ENCODE data around the gene RSAD2.

The RSAD2 gene

DNA sequence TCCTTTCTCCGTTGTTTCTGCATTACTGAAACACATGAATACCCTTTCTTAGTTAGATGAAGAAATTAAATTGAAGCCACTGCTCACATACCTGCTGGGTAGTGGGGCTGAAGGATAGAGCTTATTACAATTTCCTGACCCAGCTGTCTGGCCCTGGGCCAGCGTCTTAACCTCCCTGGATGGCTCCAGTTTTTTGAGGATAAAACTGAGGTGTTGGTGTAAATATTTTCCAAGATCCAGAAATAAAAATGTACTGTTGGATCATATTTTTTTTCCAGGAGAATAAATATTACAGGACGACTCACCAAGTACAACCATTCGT, 43.1 kb downstream of the RSAD2 start:
- Histone ChIP-seq H3K9me3 (ENCODE audit: control insufficient read depth, low read depth, low read length) (no peaks in the 10 kb centered on the region), H3K27me3 (ENCODE audit: control insufficient read depth, insufficient read depth, low read length) (peaks cover 13% of the 10 kb centered on the region), H3K9ac (ENCODE audit: low read length) (no peak overlapping the region), H3K4me1 (ENCODE audit: control insufficient read depth, low read depth, low read length) (peaks cover 7% of the 10 kb centered on the region), H3K36me3 (ENCODE audit: control insufficient read depth, low read depth, low read length) (no peaks in the 10 kb centered on the region), H3K27ac (ENCODE audit: low read length) (no peak overlapping the region), H3K4me3 (ENCODE audit: low read length) (no peak overlapping the region)

DNA sequence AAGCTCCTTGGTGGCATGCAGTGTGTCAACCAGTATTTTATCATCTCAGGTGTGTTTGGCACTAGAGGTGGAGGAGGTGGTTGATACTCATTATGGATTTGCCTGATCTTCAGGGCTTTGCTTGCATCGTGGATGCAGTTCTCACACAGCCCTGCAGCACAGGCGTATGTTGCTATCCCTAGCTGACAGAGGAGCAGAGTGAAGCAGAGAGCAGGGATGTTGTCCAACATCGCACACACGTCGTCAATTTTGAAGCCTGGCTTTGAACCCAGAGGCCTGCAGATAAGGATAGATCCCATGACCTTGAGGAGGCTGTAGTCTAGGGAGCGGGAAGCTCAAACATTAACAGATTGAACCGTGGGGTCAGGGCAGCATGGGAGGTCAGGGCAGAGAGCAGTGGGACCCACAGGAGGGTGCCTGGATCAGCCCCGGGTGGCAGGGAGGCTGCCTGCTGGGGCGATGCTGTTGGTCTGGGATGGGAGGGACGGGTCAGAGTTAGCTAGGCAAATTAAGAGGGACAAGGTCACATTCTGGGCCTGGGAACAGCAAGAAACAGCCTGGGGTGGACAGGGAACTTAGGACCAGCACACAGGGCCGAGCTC, 43.8 kb downstream of the RSAD2 start:
- Histone ChIP-seq H3K36me3 (ENCODE audit: control insufficient read depth, low read depth, low read length) (no peaks in the 10 kb centered on the region), H3K27ac (ENCODE audit: low read length) (no peak overlapping the region), H3K4me1 (ENCODE audit: control insufficient read depth, low read depth, low read length) (peaks cover 2% of the 10 kb centered on the region), H3K4me3 (ENCODE audit: low read length) (no peak overlapping the region), H3K9me3 (ENCODE audit: control insufficient read depth, low read depth, low read length) (no peaks in the 10 kb centered on the region), H3K27me3 (ENCODE audit: control insufficient read depth, insufficient read depth, low read length) (peaks cover 10% of the 10 kb centered on the region), H3K9ac (ENCODE audit: low read length) (no peak overlapping the region)

DNA sequence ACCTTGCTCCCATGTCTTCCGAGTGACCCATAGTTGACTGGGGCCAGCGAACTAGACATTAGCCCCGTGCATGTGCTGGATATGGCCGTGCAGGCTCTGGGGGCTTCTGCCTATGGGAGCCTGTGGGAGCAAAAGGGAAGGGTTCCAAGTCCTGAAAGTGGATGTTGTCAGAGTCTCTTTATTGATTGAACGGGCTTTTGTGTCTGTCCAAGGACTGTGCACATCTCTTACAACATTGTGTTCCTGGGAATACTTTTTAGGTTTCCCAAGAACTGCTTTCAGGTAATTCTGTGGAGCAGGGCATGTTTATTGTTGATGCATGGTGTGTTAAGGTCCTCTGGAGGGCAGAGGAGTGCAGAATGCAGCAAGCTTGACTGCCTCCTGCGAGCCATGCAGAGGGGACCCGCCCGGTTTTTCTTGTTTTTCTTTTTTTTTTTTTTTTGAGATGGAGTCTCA, 44.7 kb downstream of the RSAD2 start:
- Histone ChIP-seq H3K27ac (ENCODE audit: low read length) (no peak overlapping the region), H3K4me3 (ENCODE audit: low read length) (no peak overlapping the region), H3K9me3 (ENCODE audit: control insufficient read depth, low read depth, low read length) (no peaks in the 10 kb centered on the region), H3K4me1 (ENCODE audit: control insufficient read depth, low read depth, low read length) (no peaks in the 10 kb centered on the region), H3K36me3 (ENCODE audit: control insufficient read depth, low read depth, low read length) (no peaks in the 10 kb centered on the region), H3K9ac (ENCODE audit: low read length) (no peak overlapping the region), H3K27me3 (ENCODE audit: control insufficient read depth, insufficient read depth, low read length) (peaks cover 4% of the 10 kb centered on the region)

DNA sequence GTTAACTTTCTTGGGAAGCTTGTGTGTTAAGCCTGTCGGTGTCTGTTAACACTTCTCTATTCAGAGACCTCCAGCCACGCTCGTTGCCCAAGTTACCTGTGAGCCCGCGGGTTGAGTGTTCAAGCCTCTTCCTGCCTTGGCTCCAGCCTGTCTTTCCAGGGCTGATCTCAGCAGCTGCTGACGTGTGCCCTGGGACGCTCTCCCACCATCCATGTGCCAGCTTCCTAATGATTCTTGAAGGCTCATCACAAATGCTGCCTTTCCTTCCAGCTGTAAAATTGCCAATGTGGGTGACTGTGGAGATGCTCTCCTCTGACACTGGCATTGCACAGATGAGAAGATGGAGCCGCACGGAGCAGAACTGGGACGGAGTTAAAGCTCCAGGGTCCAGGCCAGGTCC, 45.7 kb downstream of the RSAD2 start:
- Histone ChIP-seq H3K9me3 (ENCODE audit: control insufficient read depth, low read depth, low read length) (no peaks in the 10 kb centered on the region), H3K4me3 (ENCODE audit: low read length) (no peak overlapping the region), H3K36me3 (ENCODE audit: control insufficient read depth, low read depth, low read length) (no peaks in the 10 kb centered on the region), H3K27me3 (ENCODE audit: control insufficient read depth, insufficient read depth, low read length) (peaks cover 4% of the 10 kb centered on the region), H3K27ac (ENCODE audit: low read length) (no peak overlapping the region), H3K4me1 (ENCODE audit: control insufficient read depth, low read depth, low read length) (no peaks in the 10 kb centered on the region), H3K9ac (ENCODE audit: low read length) (no peak overlapping the region)

DNA sequence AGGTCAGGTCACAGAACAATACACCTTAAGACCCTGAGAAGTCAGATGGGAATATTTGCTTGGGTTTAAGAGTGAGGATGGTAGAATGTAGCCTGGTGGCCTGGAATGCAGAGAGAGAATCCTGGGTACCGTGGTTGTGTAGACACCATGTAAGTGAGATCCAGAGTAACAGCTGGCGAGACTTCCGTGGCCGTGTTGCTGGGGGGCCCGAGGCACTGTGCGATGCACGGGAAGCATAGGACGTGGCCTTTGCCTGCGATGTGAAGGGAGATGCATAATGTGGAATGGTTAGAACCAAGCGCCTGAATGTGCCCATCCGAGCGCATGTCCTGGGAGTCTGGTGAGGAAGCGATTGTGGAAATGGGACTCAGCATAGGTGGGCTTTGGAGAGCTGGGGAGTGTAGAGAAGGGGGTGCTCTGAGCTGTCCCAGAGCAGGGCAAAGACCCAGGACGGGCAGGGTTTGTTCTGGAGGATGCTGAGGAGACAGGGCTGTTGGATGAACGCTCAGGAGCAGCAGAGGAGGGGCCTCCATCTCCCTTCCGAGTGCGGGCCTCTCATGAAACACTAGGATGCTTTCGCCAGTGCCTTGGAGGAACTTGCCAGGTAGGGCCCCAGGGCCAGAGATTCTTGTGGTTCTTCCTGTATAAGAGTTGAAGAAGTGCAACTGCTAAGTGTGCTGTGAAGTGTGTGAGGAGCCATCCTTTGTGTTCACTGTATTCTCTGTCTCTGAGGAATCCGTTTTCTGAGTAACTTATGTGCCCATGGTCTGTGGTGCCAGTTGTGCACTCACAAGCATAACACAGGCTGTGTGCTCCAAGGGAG, 46.7 kb downstream of the RSAD2 start:
- Histone ChIP-seq H3K9ac (ENCODE audit: low read length) (no peak overlapping the region), H3K4me3 (ENCODE audit: low read length) (no peak overlapping the region), H3K27me3 (ENCODE audit: control insufficient read depth, insufficient read depth, low read length) (no peaks in the 10 kb centered on the region), H3K4me1 (ENCODE audit: control insufficient read depth, low read depth, low read length) (peaks cover 4% of the 10 kb centered on the region), H3K27ac (ENCODE audit: low read length) (no peak overlapping the region), H3K36me3 (ENCODE audit: control insufficient read depth, low read depth, low read length) (no peaks in the 10 kb centered on the region), H3K9me3 (ENCODE audit: control insufficient read depth, low read depth, low read length) (no peaks in the 10 kb centered on the region)

DNA sequence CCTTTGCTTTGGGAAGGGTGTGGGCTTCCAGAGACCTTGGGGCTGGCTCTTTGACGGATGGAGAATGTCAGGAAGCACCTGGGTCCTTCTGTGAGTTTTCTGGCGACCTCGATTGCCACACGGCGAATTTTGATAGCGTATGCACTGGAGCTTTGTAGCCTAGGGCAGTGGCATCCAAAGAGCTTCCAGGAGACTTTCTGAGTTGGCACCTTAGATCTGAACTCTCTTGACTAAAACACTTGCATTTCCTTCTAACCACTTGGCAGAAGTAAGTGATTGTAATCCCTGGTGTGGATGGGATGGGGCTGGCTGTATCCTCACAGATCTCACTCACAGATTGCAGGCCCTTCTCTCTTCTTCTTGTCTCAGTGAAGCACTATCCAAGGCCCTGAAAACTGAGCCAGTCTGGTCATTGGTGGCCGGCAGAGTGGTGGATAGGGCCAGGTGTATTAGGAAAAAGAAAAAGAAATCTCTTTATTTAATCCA, 47.4 kb downstream of the RSAD2 start:
- peaks cover 4% of the 10 kb centered on the region for H3K4me1 ChIP-seq (ENCODE audit: control insufficient read depth, low read depth, low read length)
- no peak overlapping the region for H3K27ac ChIP-seq (ENCODE audit: low read length)
- no peaks in the 10 kb centered on the region for H3K9me3 ChIP-seq (ENCODE audit: control insufficient read depth, low read depth, low read length)
- no peak overlapping the region for H3K9ac ChIP-seq (ENCODE audit: low read length)
- no peak overlapping the region for H3K4me3 ChIP-seq (ENCODE audit: low read length)
- no peaks in the 10 kb centered on the region for H3K27me3 ChIP-seq (ENCODE audit: control insufficient read depth, insufficient read depth, low read length)
- no peaks in the 10 kb centered on the region for H3K36me3 ChIP-seq (ENCODE audit: control insufficient read depth, low read depth, low read length)

DNA sequence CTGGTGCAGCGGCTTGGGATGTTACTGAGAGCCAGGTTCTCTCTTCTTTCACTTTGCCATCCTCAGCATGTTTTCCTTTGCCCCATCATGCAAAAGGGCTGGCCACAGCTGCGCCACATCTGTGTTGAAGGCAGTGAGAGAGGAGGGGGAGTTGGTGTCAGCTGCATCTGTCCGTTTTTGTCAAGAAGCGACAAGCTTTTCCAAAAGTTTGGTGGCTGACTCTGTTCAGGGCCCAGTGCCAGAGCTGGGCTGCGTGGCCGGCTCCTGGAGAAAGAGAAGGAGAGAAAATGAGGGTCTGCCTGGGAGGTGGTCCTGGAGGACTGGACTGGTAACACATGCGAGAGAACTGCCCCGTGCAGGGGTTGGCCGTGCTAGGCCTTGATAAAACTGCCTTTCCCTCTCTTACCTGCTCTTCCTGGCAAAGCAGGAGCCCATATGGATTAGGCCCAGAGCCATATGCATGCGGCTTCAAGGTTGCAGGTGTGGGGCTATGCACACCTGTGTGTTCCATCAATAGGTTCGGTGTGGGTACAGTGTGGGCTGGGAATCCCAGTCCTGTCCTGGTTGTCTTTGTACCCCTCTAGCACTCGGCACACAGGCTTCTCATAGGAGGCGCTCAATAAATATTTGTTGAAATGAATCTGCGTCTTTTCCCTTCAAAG, 48.6 kb downstream of the RSAD2 start:
- no peaks in the 10 kb centered on the region for H3K27me3 ChIP-seq (ENCODE audit: control insufficient read depth, insufficient read depth, low read length)
- no peak overlapping the region for H3K4me3 ChIP-seq (ENCODE audit: low read length)
- no peaks in the 10 kb centered on the region for H3K36me3 ChIP-seq (ENCODE audit: control insufficient read depth, low read depth, low read length)
- H3K9me3 ChIP-seq (ENCODE audit: control insufficient read depth, low read depth, low read length): no peaks in the 10 kb centered on the region
- H3K4me1 ChIP-seq (ENCODE audit: control insufficient read depth, low read depth, low read length): peaks cover 9% of the 10 kb centered on the region
- no peak overlapping the region for H3K27ac ChIP-seq (ENCODE audit: low read length)
- no peak overlapping the region for H3K9ac ChIP-seq (ENCODE audit: low read length)

DNA sequence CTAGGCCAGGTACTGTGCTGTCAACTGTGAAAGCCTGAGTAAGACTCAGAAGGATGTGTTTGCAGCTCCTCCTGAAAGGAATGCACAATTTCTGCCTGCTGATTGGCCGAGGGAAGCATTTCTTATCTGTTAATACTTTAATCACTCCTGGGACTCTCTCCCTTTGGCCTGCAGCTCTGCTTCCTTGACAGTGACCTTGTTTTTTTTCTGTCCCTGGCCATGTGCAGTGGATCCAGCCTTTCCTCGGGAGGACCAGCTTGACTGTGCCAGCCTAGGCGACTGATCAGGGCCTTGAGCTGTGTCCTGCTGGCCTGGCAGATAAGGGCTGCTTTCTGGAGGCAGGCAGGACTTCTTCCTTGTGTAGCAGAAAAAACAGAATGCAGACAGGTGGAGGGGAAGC, 49.6 kb downstream of the RSAD2 start:
- Histone ChIP-seq H3K9ac (ENCODE audit: low read length) (no peak overlapping the region), H3K4me3 (ENCODE audit: low read length) (no peak overlapping the region), H3K4me1 (ENCODE audit: control insufficient read depth, low read depth, low read length) (peaks cover 16% of the 10 kb centered on the region), H3K27ac (ENCODE audit: low read length) (no peak overlapping the region), H3K27me3 (ENCODE audit: control insufficient read depth, insufficient read depth, low read length) (no peaks in the 10 kb centered on the region), H3K9me3 (ENCODE audit: control insufficient read depth, low read depth, low read length) (no peaks in the 10 kb centered on the region), H3K36me3 (ENCODE audit: control insufficient read depth, low read depth, low read length) (no peaks in the 10 kb centered on the region)

DNA sequence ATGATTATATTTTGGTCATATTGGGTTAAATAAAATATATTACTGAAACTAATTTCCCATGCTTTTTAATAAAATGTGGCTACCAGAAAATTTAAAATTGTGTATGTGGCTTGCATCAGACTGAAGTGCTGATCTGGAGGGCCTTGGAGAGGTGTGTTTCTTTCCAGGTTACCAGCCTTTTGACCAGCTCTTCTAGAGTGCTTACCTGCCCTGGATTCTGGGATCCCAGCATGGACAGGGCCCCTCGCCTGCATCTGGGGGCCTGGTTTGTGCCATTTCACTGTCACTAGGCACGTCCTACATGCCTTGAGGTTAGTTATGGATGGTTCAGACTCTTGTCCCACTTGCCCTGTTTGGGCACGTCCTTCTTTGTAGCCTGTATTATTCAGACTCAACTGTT, 50.2 kb downstream of the RSAD2 start:
- H3K36me3 ChIP-seq (ENCODE audit: control insufficient read depth, low read depth, low read length): no peaks in the 10 kb centered on the region
- no peaks in the 10 kb centered on the region for H3K9me3 ChIP-seq (ENCODE audit: control insufficient read depth, low read depth, low read length)
- H3K4me3 ChIP-seq (ENCODE audit: low read length): no peak overlapping the region
- H3K4me1 ChIP-seq (ENCODE audit: control insufficient read depth, low read depth, low read length): peaks cover 16% of the 10 kb centered on the region
- no peak overlapping the region for H3K27ac ChIP-seq (ENCODE audit: low read length)
- H3K27me3 ChIP-seq (ENCODE audit: control insufficient read depth, insufficient read depth, low read length): no peaks in the 10 kb centered on the region
- no peak overlapping the region for H3K9ac ChIP-seq (ENCODE audit: low read length)

DNA sequence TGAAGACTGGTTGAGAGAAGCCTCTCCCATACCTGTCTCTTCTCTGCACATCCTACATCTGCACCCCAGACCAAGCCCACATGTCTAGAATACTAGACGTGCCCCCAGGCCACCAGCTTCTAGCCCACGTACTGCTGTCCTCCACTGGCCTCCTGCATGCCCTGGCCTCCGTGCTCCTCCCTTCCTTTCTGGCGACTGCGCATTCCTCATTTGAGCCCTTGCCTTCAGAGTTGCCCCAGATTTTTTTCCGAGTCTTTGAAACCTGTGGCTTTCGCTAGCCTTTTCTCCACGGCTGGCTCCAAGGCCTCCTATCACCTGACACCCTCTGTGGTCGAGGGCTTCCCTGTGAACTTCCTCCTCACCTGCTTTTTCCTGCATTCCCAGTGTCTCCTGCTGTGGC, 50.9 kb downstream of the RSAD2 start:
- no peak overlapping the region for H3K4me3 ChIP-seq (ENCODE audit: low read length)
- H3K4me1 ChIP-seq (ENCODE audit: control insufficient read depth, low read depth, low read length): peaks cover 16% of the 10 kb centered on the region
- H3K9me3 ChIP-seq (ENCODE audit: control insufficient read depth, low read depth, low read length): no peaks in the 10 kb centered on the region
- no peak overlapping the region for H3K9ac ChIP-seq (ENCODE audit: low read length)
- H3K27me3 ChIP-seq (ENCODE audit: control insufficient read depth, insufficient read depth, low read length): no peaks in the 10 kb centered on the region
- H3K27ac ChIP-seq (ENCODE audit: low read length): no peak overlapping the region
- no peaks in the 10 kb centered on the region for H3K36me3 ChIP-seq (ENCODE audit: control insufficient read depth, low read depth, low read length)

DNA sequence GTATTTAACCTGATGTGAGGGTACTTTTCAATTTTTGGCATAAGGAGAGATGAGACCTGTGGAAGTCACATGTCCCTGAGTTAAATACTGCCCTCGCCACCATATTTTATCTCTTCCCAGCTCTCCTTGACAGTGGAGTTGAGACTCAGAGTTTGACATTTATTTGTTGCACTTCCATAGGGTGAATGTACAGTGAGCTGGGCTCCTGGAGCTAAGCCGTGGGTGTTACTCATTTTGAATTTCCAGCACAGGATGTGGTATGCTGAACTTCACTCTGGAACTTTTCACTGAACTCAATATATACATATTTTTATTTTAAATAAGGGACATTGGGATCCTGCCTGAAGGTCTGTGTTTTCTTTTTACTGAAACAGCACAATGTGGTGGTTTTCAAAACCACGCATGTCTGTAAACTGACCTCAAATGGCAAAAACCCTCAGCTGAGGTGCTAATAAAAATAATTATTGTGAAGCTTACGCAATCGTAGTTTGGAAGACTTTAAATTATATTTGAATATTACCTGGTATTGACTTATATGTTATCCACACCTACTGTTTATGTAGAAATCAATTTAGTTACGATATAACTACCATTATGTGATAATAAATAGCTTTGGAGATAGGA, 51.7 kb downstream of the RSAD2 start:
- H3K4me1 ChIP-seq (ENCODE audit: control insufficient read depth, low read depth, low read length): peaks cover 16% of the 10 kb centered on the region

More for the DNA sequence above, 51.7 kb downstream of the RSAD2 start:
- Histone ChIP-seq H3K27ac (ENCODE audit: low read length) (no peak overlapping the region), H3K4me3 (ENCODE audit: low read length) (no peak overlapping the region), H3K9me3 (ENCODE audit: control insufficient read depth, low read depth, low read length) (no peaks in the 10 kb centered on the region), H3K9ac (ENCODE audit: low read length) (no peak overlapping the region), H3K27me3 (ENCODE audit: control insufficient read depth, insufficient read depth, low read length) (no peaks in the 10 kb centered on the region), H3K36me3 (ENCODE audit: control insufficient read depth, low read depth, low read length) (no peaks in the 10 kb centered on the region)

Data from iPS-18a (cell line).